Endothelial cell of umbilical vein (primary cell): ENCODE data around the gene CLIC3. TPM values are rescaled to one million over a fixed set of nuclear protein-coding genes. Genes with fewer than 3 reads are reported as not detected.

Experiments used
- BruUV-seq: library from RNA; stranded (reverse); fragments of 400-500 nt; replicated peaks from 2 replicates; lab custom pipeline; 2021; lab: Mats Ljungman, UMichigan
- CTCF ChIA-PET: fragments of 300-600, 350-600 bp; sonication (Branson Sonifier 250); formaldehyde crosslinking; loops from one replicate; lab custom pipeline; 2021; ENCODE audit warnings: antibody characterized with exemption, inconsistent platforms; lab: Charles Lee
- POLR2A ChIA-PET: fragments of 300-600, 350-600 bp; sonication (Branson Sonifier 250); formaldehyde crosslinking; loops from one replicate; lab custom pipeline; 2021; ENCODE audit warnings: antibody characterized with exemption, inconsistent platforms; lab: Charles Lee
- DNase-seq: peaks from one replicate; pipeline ENCODE4 v3.0.0-alpha.2; 2011; ENCODE audit warnings: low read depth, low spot score
- FAIRE-seq: peaks from 2 replicates; lab custom pipeline; 2011; peaks lifted over from hg19 to GRCh38; lab: Jason Lieb, UNC
- H2AFZ ChIP-seq: 2 replicates; pipeline ENCODE4 v1.6.0; 2012; ENCODE audit warnings: low read depth, low read length, control low read depth, inconsistent platforms
- H3K27ac ChIP-seq: 2 replicates; pipeline ENCODE4 v1.5.1; 2011; ENCODE audit warnings: low read depth, mild to moderate bottlenecking, control low read depth, low read length, moderate library complexity; ENCODE audit not compliant: insufficient read depth
- H3K27me3 ChIP-seq, 2 experiments: 2 replicates each; pipeline versions ENCODE4 v1.6.0 to v1.6.1; 2011; ENCODE audit warnings: low read length in 2 of 2, mixed read lengths in 1 of 2; ENCODE audit not compliant: control insufficient read depth in 2 of 2, insufficient read depth in 2 of 2
- H3K36me3 ChIP-seq, 2 experiments: 2 replicates in 1 of 2; 3 replicates in 1 of 2; pipeline ENCODE4 v1.5.1; 2011; ENCODE audit warnings: low read length in 2 of 2, mild to moderate bottlenecking in 1 of 2, moderate library complexity in 1 of 2; ENCODE audit not compliant: control insufficient read depth in 2 of 2, insufficient read depth in 2 of 2; ENCODE audit errors: extremely low read depth in 1 of 2
- H3K4me1 ChIP-seq: 3 replicates; pipeline ENCODE4 v1.5.1; 2011; ENCODE audit warnings: mild to moderate bottlenecking, low read length; ENCODE audit not compliant: control insufficient read depth, insufficient read depth; ENCODE audit errors: extremely low read depth
- H3K4me2 ChIP-seq: 2 replicates; pipeline ENCODE4 v1.6.1; 2011; ENCODE audit warnings: low read length, control low read depth, mixed read lengths; ENCODE audit not compliant: insufficient read depth
- H3K4me3 ChIP-seq, 3 experiments: fragments of 200-600 bp in 1 of 3; sonication (generic), shearing (Covaris generic) in 1 of 3; replicated peaks in 1 of 3; 2 replicates each; pipeline ENCODE4 v1.5.1; 2011 to 2016; ENCODE audit warnings: control low read depth in 3 of 3, low read length in 3 of 3, mild to moderate bottlenecking in 2 of 3, inconsistent platforms in 1 of 3, low read depth in 1 of 3, moderate library complexity in 1 of 3; ENCODE audit not compliant: insufficient read depth in 1 of 3
- H3K79me2 ChIP-seq: 2 replicates; pipeline ENCODE4 v1.6.0; 2012; ENCODE audit warnings: low read length, inconsistent platforms; ENCODE audit not compliant: control insufficient read depth, insufficient read depth
- H3K9ac ChIP-seq: replicated peaks from 2 replicates; pipeline ENCODE3; 2011; ENCODE audit warnings: low read length, control low read depth; ENCODE audit not compliant: insufficient read depth; ENCODE audit errors: extremely low read depth
- H3K9me1 ChIP-seq: replicated peaks from 3 replicates; pipeline ENCODE4 v1.6.0; 2011; ENCODE audit warnings: mild to moderate bottlenecking, low read length; ENCODE audit not compliant: control insufficient read depth, insufficient read depth; ENCODE audit errors: extremely low read depth
- H3K9me3 ChIP-seq: replicated peaks from 2 replicates; pipeline ENCODE4 v1.5.1; 2012; ENCODE audit warnings: low read length, inconsistent platforms; ENCODE audit not compliant: control insufficient read depth, insufficient read depth
- H4K20me1 ChIP-seq: replicated peaks from 2 replicates; pipeline ENCODE3; 2011; ENCODE audit warnings: mild to moderate bottlenecking, low read length; ENCODE audit not compliant: control insufficient read depth, insufficient read depth; ENCODE audit errors: extremely low read depth
- EZH2 ChIP-seq: IDR thresholded peaks from 2 replicates; pipeline ENCODE4 v1.6.1; 2012; ENCODE audit warnings: borderline replicate concordance, low read depth, mild to moderate bottlenecking, moderate library complexity, low read length, inconsistent platforms; ENCODE audit not compliant: severe bottlenecking
- FOS ChIP-seq: IDR thresholded peaks from 2 replicates; pipeline ENCODE4 v1.6.1; 2011; ENCODE audit warnings: mild to moderate bottlenecking, low read length, moderate library complexity, borderline replicate concordance; ENCODE audit not compliant: insufficient read depth
- GATA2 ChIP-seq: IDR thresholded peaks from 2 replicates; pipeline ENCODE4 v1.7.0; 2011; ENCODE audit warnings: low read depth, mild to moderate bottlenecking, moderate library complexity, mixed read lengths, low read length; ENCODE audit not compliant: insufficient read length, insufficient read depth
- JUN ChIP-seq: IDR thresholded peaks from 2 replicates; pipeline ENCODE4 v1.6.1; 2011; ENCODE audit warnings: borderline replicate concordance, low read depth; ENCODE audit not compliant: insufficient read length, insufficient read depth
- MYC ChIP-seq: IDR thresholded peaks from one replicate; pipeline ENCODE4 v1.6.1; 2011; ENCODE audit warnings: mild to moderate bottlenecking, low read depth, low read length
- POLR2A ChIP-seq: IDR thresholded peaks from 2 replicates; pipeline ENCODE4 v1.6.1; 2012; ENCODE audit warnings: low read depth, mild to moderate bottlenecking, control low read depth, low read length
- POLR2AphosphoS5 ChIP-seq: IDR thresholded peaks from 2 replicates; pipeline ENCODE4 v1.6.1; 2012; ENCODE audit warnings: low read depth, mild to moderate bottlenecking, control low read depth, low read length, moderate library complexity; ENCODE audit not compliant: insufficient read depth
- dilution Hi-C: fragments of 300-500 bp; cut with MboI; formaldehyde crosslinking; loops from one replicate; pipeline ENCODE4 v1.15.0; 2019; ENCODE audit warnings: low sequenced_read_pairs; ENCODE audit not compliant: extremely low pct_ligation_motif_present
- intact Hi-C: fragments of 100-400 bp; cut with micrococcal nuclease; formaldehyde crosslinking; loops from one replicate; pipeline ENCODE4 v1.10.0; 2022
- polyA plus RNA-seq, 4 experiments: library from polyadenylated mRNA; depleted of rRNA in 3 of 4; stranded (reverse) in 3 of 4; unstranded in 1 of 4; fragments of >200 nt; gene quantifications; 2 replicates each; pipeline versions ENCODE4 v1.2.1 to v1.2.3, GENCODE V29; 2011 to 2012; ENCODE audit warnings: missing spikeins in 1 of 4
- total RNA-seq: library from RNA; stranded (reverse); gene quantifications from 2 replicates; pipeline ENCODE4 v1.2.3, GENCODE V29; 2021
- TF ChIP-seq, protein P1 (sequence below): IDR thresholded peaks from 2 replicates; pipeline ENCODE4 v1.6.1; 2011; ENCODE audit not compliant: insufficient read depth, insufficient read length
- TF ChIP-seq, protein P2 (sequence below), 2 donors: IDR thresholded peaks; 1 replicate in 1 of 2; 2 replicates in 1 of 2; pipeline ENCODE4 v1.5.1; 2011; ENCODE audit warnings: low read length in 2 of 2, mild to moderate bottlenecking in 2 of 2, moderate library complexity in 2 of 2, control low read depth in 1 of 2, inconsistent platforms in 1 of 2, low read depth in 1 of 2; ENCODE audit not compliant: insufficient read depth in 1 of 2; ENCODE audit errors: extremely low read depth in 1 of 2

Gene CLIC3
- total and polyA plus RNA-seq, 2 donors (not counting 3 experiments of a cell fraction or from before 2014, with no cell fraction given) = 2.3 TPM; not detected in 1

- Histone ChIP-seq H3K4me2 (no peak overlapping the region), H3K4me1 (no peaks in the 10 kb centered on the region), H3K9me1 (no peaks in the 10 kb centered on the region), H4K20me1 (no peaks in the 10 kb centered on the region), H3K27ac (no peak overlapping the region), H3K27me3 (no peaks in the 10 kb centered on the region), H3K4me3 (no peak overlapping the region), H3K9ac (no peak overlapping the region), H2AFZ (no peak overlapping the region), H3K79me2 (no peaks in the 10 kb centered on the region), H3K9me3 (no peaks in the 10 kb centered on the region), H3K36me3 (no peaks in the 10 kb centered on the region)
- ChIA-PET CTCF (interaction anchor here (1.7 kb wide), 1 partner anchor 66 kb away, joined by 5 read pairs; no protein-coding TSS in a partner anchor), POLR2A (no interaction called here)
- TF ChIP-seq MYC (no peak), GATA2 (no peak)
- TF ChIP-seq, protein P1, sequence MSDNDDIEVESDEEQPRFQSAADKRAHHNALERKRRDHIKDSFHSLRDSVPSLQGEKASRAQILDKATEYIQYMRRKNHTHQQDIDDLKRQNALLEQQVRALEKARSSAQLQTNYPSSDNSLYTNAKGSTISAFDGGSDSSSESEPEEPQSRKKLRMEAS = no peak
- intact Hi-C loops (no loop called here), dilution Hi-C loops (no loop called here)
- no TSS peak for BruUV-seq
- no peak for FAIRE-seq
- no peak for DNase-seq
Measured at GRCh38 chr9:136968333-136969127, 27.8 kb downstream of the CLIC3 start.

- dilution Hi-C loops (no loop called here), intact Hi-C loops (no loop called here)
- Histone ChIP-seq H2AFZ (no peak overlapping the region), H3K4me3 (no peak overlapping the region), H3K27me3 (no peaks in the 10 kb centered on the region), H3K9me3 (no peaks in the 10 kb centered on the region), H3K36me3 (no peaks in the 10 kb centered on the region), H4K20me1 (no peaks in the 10 kb centered on the region), H3K9ac (no peak overlapping the region), H3K4me2 (no peak overlapping the region), H3K79me2 (no peaks in the 10 kb centered on the region), H3K9me1 (no peaks in the 10 kb centered on the region), H3K4me1 (no peaks in the 10 kb centered on the region), H3K27ac (no peak overlapping the region)
- FAIRE-seq = no peak
- ChIA-PET CTCF (no interaction called here), POLR2A (no interaction called here)
- BruUV-seq = no TSS peak
- DNase-seq = no peak
- TF ChIP-seq, protein P1 = no peak
- TF ChIP-seq FOS (no peak), EZH2 (no peak), GATA2 (no peak), MYC (no peak), JUN (no peak), POLR2A (no peak), POLR2AphosphoS5 (no peak)
- TF ChIP-seq, protein P2, sequence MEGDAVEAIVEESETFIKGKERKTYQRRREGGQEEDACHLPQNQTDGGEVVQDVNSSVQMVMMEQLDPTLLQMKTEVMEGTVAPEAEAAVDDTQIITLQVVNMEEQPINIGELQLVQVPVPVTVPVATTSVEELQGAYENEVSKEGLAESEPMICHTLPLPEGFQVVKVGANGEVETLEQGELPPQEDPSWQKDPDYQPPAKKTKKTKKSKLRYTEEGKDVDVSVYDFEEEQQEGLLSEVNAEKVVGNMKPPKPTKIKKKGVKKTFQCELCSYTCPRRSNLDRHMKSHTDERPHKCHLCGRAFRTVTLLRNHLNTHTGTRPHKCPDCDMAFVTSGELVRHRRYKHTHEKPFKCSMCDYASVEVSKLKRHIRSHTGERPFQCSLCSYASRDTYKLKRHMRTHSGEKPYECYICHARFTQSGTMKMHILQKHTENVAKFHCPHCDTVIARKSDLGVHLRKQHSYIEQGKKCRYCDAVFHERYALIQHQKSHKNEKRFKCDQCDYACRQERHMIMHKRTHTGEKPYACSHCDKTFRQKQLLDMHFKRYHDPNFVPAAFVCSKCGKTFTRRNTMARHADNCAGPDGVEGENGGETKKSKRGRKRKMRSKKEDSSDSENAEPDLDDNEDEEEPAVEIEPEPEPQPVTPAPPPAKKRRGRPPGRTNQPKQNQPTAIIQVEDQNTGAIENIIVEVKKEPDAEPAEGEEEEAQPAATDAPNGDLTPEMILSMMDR (IDR thresholded peaks at IDR 0.05; ENCODE audit: extremely low read depth in 1 of 2, insufficient read depth in 1 of 2, low read depth in 1 of 2, low read length in 2 of 2) = no peak
Measured at GRCh38 chr9:136965771-136966484, 30.4 kb downstream of the CLIC3 start.
